Ovary (tissue), 9 donors: Measurements from ENCODE around the gene ZNF860. TPM values are rescaled to one million over a fixed set of nuclear protein-coding genes. Genes with fewer than 3 reads are reported as not detected.

ENCODE experiments used
- DNase-seq, 5 donors: peaks; one replicate each; pipeline ENCODE4 v3.0.0-alpha.2; 2019 to 2020
- H3K27ac ChIP-seq, 2 donors: fragments of 200-600 bp; one replicate each; pipeline versions ENCODE4 v1.5.1 to v1.8.0; 2019 to 2022
- H3K27me3 ChIP-seq: fragments of 200-600 bp; one replicate; pipeline ENCODE4 v1.8.0; 2022
- H3K36me3 ChIP-seq: fragments of 200-600 bp; sonication (generic); one replicate; pipeline ENCODE4 v1.5.1; 2019
- H3K4me1 ChIP-seq: one replicate; pipeline ENCODE4 v1.8.1; 2013; ENCODE audit warnings: mild to moderate bottlenecking, moderate library complexity; ENCODE audit not compliant: insufficient read depth
- H3K4me3 ChIP-seq: fragments of 200-600 bp; sonication (generic); one replicate; pipeline ENCODE4 v1.5.1; 2017
- H3K9me3 ChIP-seq, 2 donors: fragments of 200-600 bp in 1 of 2; sonication (generic) in 1 of 2; one replicate each; pipeline versions ENCODE4 v1.5.1 to v1.8.1; 2013 to 2019; ENCODE audit warnings: mild to moderate bottlenecking in 1 of 2, moderate library complexity in 1 of 2
- CTCF ChIP-seq, 3 donors: fragments of 450-650 bp in 2 of 3; fragments of 200-600 bp in 1 of 3; IDR thresholded peaks; one replicate each; pipeline versions ENCODE4 v1.5.1 to v1.8.0; 2016 to 2022; ENCODE audit warnings: antibody characterized with exemption in 3 of 3, mild to moderate bottlenecking in 1 of 3
- EP300 ChIP-seq: sonication (generic); formaldehyde crosslinking; IDR thresholded peaks from one replicate; pipeline ENCODE4 v1.6.1; 2017; ENCODE audit warnings: antibody characterized with exemption
- POLR2A ChIP-seq: fragments of 450-650 bp; IDR thresholded peaks from one replicate; pipeline ENCODE4 v1.6.1; 2017; ENCODE audit warnings: antibody characterized with exemption, mild to moderate bottlenecking, moderate library complexity
- WGBS, 3 donors: extraction: QIAGEN DNeasy Blood & Tissue Kit in 1 of 3; methylation state at CpG; one replicate each; pipeline versions ENCODE4 v1.1.5 to v1.1.7; 2013 to 2017; 5-methylcytosine and 5-hydroxymethylcytosine counted together
- intact Hi-C, 4 donors: fragments of 100-400 bp; cut with DNase I; formaldehyde crosslinking; loops; one replicate each; pipeline versions ENCODE4 v1.11.0 to v1.15.1; 2022 to 2023
- polyA plus RNA-seq, 2 donors: library from polyadenylated mRNA; stranded (reverse); fragments of 200-250 nt in 1 of 2; fragments of 350-450 nt in 1 of 2; fragmentation: Illumina TruSeq in 1 of 2; extraction: RNeasy Lipid Tissue Mini Kit (QIAGEN cat#74804) in 1 of 2; gene quantifications; one replicate each; pipeline ENCODE4 v1.2.3, GENCODE V29; 2013 to 2014
- total RNA-seq, 7 donors: library from RNA; depleted of rRNA in 2 of 7; stranded (reverse); fragments of >200 nt in 2 of 7; fragmentation: NEBNext Ultra II Directional in 3 of 7; extraction: Animal tissue kit (Norgen Biotek cat#: 25700) in 3 of 7; gene quantifications; one replicate each; pipeline versions ENCODE4 v1.1.0 to v1.2.4, GENCODE V29; 2016 to 2023
- donor health status: DM: no; HTN: no; CAD: no; lungs with moderate emphysema.
- donor health status: DM: no; HTN: no; CAD: no.
- donor health status: Bipolar disorder and iron deficiency.
- donor health status: DM: yes; HTN: yes; CAD: no.
- donor health status: DM: no; HTN: no; CAD: no.
- donor health status: DM: yes; HTN: yes; CAD: no.

ZNF860 gene
- total and polyA plus RNA-seq, 9 donors: 0.28 to 1.6 (median 1.1) TPM

GRCh38 chr3:31962801-31963205 is 18.7 kb upstream of the ZNF860 start:
- intact Hi-C loops: no loop called here
- H3K4me3 ChIP-seq: no peak overlapping the region
- no peaks in the 10 kb centered on the region for H3K9me3 ChIP-seq
- DNase-seq: no peak
- no peak overlapping the region for H3K27ac ChIP-seq
- TF ChIP-seq CTCF (IDR thresholded peaks at IDR 0.05) (no peak), POLR2A (no peak), EP300 (no peak)
- H3K36me3 ChIP-seq: no peaks in the 10 kb centered on the region
- WGBS, 3 donors: 74 to 93% (median 79%) methylated on average over 2 of the region's 2 CpGs
- no peaks in the 10 kb centered on the region for H3K27me3 ChIP-seq
- H3K4me1 ChIP-seq: peaks cover 9% of the 10 kb centered on the region

GRCh38 chr3:31966978-31967591 is 14.5 kb upstream of the ZNF860 start:
- Histone ChIP-seq H3K4me1 (no peaks in the 10 kb centered on the region), H3K27me3 (no peaks in the 10 kb centered on the region), H3K9me3 (no peaks in the 10 kb centered on the region), H3K4me3 (no peak overlapping the region), H3K36me3 (no peaks in the 10 kb centered on the region), H3K27ac (no peak overlapping the region)
- intact Hi-C loops: no loop called here
- DNase-seq: no peak
- TF ChIP-seq POLR2A: no peak
- no peak for TF ChIP-seq EP300
- no peak for TF ChIP-seq CTCF (IDR thresholded peaks at IDR 0.05)
- 71 to 82% (median 78%) methylated on average over 4 of the region's 4 CpGs for WGBS, 3 donors

DNA sequence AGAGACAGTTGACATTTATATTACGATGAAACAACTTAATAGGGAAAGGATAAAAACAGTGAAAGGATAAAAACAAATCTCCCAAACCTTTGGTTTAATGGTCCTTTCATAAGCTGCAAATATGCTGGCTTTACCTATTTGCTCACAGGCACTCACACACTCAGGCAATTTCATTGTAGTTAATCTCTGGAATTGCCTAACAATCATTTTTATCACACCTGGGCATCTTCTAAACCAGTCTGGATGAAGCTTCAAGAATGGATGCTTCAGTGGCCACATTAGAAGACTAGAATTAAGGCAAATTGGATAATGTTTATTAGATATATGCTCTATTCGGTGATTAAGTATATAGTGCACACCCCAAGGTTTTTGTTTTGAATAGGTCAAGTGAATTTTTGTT is 14.0 kb upstream of the ZNF860 start:
- DNase-seq: no peak
- H3K4me3 ChIP-seq: no peak overlapping the region
- H3K27me3 ChIP-seq: no peaks in the 10 kb centered on the region
- H3K4me1 ChIP-seq: no peaks in the 10 kb centered on the region
- TF ChIP-seq EP300 (no peak), CTCF (IDR thresholded peaks at IDR 0.05) (no peak), POLR2A (no peak)
- no peak overlapping the region for H3K27ac ChIP-seq
- H3K9me3 ChIP-seq: no peaks in the 10 kb centered on the region
- no peaks in the 10 kb centered on the region for H3K36me3 ChIP-seq
- 86 to 90% (median 88%) methylated on average over 2 of the region's 2 CpGs for WGBS, 3 donors
- intact Hi-C loops: no loop called here

- DNase-seq: no peak
- WGBS, 3 donors: 47 to 60% (median 50%) methylated on average over 2 of the region's 2 CpGs
- intact Hi-C loops: no loop called here
- no peaks in the 10 kb centered on the region for H3K27me3 ChIP-seq
- H3K4me3 ChIP-seq: no peak overlapping the region
- no peak overlapping the region for H3K27ac ChIP-seq
- no peaks in the 10 kb centered on the region for H3K4me1 ChIP-seq
- no peaks in the 10 kb centered on the region for H3K36me3 ChIP-seq
- no peaks in the 10 kb centered on the region for H3K9me3 ChIP-seq
- no peak for TF ChIP-seq EP300
- TF ChIP-seq CTCF (IDR thresholded peaks at IDR 0.05): no peak
- no peak for TF ChIP-seq POLR2A
Observed at GRCh38 chr3:31968369-31968926, 13.1 kb upstream of the ZNF860 start.
